Adipocyte (in vitro differentiated cells): Measurements from ENCODE around the gene TMEM38B.
A peak's percentile ranks its signal among the peaks of the same experiment; 100 is the strongest.

Experiments
- DNase-seq: peaks from one replicate; pipeline ENCODE4 v3.0.0-alpha.2; 2015; ENCODE audit warnings: low read depth
- H3K27me3 ChIP-seq: replicated peaks from 2 replicates; pipeline ENCODE4 v1.7.0; 2013; ENCODE audit warnings: mild to moderate bottlenecking, low read length, moderate library complexity; ENCODE audit not compliant: control insufficient read depth, insufficient read depth
- H3K36me3 ChIP-seq: 2 replicates; pipeline ENCODE4 v1.7.0; 2013; ENCODE audit warnings: low read length, mild to moderate bottlenecking, moderate library complexity; ENCODE audit not compliant: control insufficient read depth, insufficient read depth, severe bottlenecking
- H3K4me1 ChIP-seq: 2 replicates; pipeline ENCODE4 v1.7.0; 2013; ENCODE audit warnings: mild to moderate bottlenecking, low read length, moderate library complexity; ENCODE audit not compliant: control insufficient read depth, insufficient read depth
- H3K4me3 ChIP-seq: 2 replicates; pipeline ENCODE4 v1.7.0; 2013; ENCODE audit warnings: mild to moderate bottlenecking, low read length, moderate library complexity
- H3K9ac ChIP-seq: 2 replicates; pipeline ENCODE4 v1.7.0; 2013; ENCODE audit warnings: mild to moderate bottlenecking, low read length, moderate library complexity
- H3K9me3 ChIP-seq: 2 replicates; pipeline ENCODE4 v1.7.0; 2013; ENCODE audit warnings: mild to moderate bottlenecking, low read length, moderate library complexity; ENCODE audit not compliant: control insufficient read depth

TMEM38B gene, protein sequence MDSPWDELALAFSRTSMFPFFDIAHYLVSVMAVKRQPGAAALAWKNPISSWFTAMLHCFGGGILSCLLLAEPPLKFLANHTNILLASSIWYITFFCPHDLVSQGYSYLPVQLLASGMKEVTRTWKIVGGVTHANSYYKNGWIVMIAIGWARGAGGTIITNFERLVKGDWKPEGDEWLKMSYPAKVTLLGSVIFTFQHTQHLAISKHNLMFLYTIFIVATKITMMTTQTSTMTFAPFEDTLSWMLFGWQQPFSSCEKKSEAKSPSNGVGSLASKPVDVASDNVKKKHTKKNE

DNA sequence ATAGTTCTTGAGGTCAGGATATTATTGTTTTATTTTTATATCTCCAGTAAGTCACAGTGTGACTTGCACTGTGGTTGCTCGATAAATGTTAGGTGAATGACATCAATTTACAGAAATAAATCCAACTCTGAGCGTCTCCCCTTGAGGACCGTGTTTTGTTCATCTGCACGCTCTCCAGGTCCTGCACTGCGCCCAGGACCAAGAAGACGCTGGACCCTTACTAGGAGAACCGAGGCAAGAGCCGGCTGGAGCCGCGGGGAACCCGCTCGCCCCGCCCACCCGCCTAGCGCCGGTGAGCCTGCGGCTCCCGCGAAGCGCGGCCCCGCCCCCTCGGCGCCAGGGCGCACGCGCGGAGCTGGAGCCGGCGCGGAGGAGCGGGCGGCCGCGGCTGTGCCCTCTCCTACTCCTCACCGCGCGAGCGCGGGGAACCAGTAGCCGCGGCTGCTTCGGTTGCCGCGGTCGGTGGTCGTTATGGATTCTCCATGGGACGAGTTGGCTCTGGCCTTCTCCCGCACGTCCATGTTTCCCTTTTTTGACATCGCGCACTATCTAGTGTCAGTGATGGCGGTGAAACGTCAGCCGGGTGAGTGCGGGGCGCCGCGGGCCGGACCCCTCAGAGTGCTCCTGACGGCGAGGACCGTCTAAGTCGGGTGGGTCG is at the start of gene TMEM38B:
Gene TMEM38B (plus strand): TSS at position 352 of the 658 bp plus-strand sequence. CDS start 120 bp downstream, at position 472.
- H3K9ac ChIP-seq, result peak within 1 kb of the TSS; percentile 36
- no peaks in the 10 kb centered on the region for H3K36me3 ChIP-seq
- DNase-seq, result peak; percentile 92
- peaks cover 13% of the 10 kb centered on the region for H3K4me1 ChIP-seq
- H3K4me3 ChIP-seq, result peak within 1 kb of the TSS; percentile 80
- no peaks in the 10 kb centered on the region for H3K9me3 ChIP-seq
- H3K27me3 ChIP-seq, result peaks cover 3% of the 10 kb centered on the region

DNA sequence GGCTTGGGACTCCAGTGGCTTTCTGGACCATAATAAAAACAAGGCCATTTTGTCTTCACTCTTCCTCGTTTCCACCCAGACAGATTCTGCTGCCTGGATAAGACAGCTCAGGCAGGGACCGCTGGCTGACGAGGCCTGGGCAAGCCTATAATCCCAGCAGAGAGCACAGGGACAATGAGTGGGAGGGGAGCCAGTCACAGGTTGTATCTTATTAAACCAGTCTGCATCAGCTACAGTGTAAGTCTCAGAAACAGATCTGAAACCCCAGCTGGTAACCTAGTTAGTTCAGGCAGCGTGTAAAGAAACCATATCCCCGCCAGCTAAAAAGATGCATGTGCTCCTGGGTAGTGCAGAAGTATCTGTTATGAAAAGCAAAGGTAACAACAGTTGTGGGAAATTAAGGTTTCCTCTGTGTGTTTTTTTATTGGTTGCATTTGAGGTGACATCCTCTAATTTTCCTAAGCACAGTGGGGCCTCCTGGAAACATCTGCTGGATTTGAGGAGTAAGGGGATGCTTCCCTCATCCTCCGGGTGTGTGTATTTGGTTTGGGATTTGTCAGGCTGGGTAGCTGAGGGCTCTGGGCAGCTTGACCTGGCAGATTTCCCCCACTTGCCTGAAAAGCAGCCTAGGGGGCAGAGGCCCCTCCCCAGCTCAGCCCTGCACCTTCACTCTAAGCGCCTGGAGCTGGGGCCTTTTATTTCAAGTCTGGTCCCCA is 47.3 kb upstream of the TMEM38B start:
- Histone ChIP-seq H3K4me1 (peaks cover 12% of the 10 kb centered on the region), H3K9ac (no peak overlapping the region), H3K36me3 (no peaks in the 10 kb centered on the region), H3K9me3 (no peaks in the 10 kb centered on the region), H3K27me3 (no peaks in the 10 kb centered on the region), H3K4me3 (no peak overlapping the region)
- no peak for DNase-seq

DNA sequence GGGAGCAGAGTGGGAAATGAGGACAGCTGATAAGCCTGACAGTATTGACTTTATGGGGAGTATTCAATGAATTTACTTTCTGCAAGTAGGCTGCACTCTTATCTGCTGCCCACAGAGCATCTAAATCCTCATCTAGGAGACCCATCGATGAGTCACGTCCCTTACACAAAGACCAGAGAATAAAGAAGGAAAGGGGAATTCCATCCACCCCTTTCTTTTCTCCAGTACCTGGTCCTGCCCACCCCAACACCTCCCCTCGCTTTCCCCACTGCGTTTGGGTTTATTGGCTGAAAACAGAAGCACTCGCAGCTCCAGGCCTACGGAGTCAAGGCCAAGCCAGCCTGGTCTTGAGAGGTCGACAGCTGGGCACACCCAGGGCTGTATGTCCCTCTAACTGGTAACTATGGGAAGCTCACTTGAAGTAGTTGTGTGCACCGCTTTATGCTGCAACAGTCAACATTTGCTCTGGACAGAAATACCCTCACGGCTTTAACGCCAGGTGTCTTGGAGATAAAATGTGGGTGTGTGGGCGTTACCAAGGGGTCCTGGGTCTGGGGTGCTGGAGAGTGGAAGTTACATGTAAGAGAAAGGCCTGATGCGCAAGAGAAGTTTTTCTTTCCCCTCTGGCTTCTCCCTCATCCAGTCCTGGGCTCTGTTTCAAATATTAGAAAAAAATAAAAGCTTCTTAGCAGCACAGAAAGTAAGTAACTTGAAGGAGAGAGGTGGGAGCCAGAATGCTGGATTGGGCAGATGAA is 46.6 kb upstream of the TMEM38B start:
- no peaks in the 10 kb centered on the region for H3K9me3 ChIP-seq
- no peaks in the 10 kb centered on the region for H3K27me3 ChIP-seq
- peaks cover 12% of the 10 kb centered on the region for H3K4me1 ChIP-seq
- no peak for DNase-seq
- H3K4me3 ChIP-seq, result no peak overlapping the region
- H3K9ac ChIP-seq, result no peak overlapping the region
- no peaks in the 10 kb centered on the region for H3K36me3 ChIP-seq

DNA sequence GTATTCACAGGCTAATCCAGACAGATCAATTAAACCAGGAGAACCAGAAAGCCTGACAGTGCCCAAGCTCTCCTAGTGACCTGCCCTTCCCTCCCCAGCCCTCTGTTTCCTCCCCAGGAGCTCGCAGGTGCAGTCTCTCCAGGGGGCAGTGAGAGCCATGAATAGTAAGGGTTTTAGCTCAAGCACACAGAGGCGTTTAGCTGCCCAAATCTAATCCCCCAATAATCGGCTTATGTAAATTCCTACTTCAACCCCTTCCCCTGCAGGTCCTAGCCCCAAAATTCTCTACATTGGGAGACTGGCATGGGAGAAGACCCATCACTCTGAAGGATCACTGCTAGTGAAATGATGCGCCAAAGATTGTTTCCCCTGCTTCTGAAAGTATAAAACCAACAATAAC is 42.5 kb upstream of the TMEM38B start:
- H3K27me3 ChIP-seq, result peaks cover 21% of the 10 kb centered on the region
- H3K36me3 ChIP-seq, result no peaks in the 10 kb centered on the region
- H3K4me1 ChIP-seq, result peaks cover 17% of the 10 kb centered on the region
- H3K9ac ChIP-seq, result no peak overlapping the region
- no peaks in the 10 kb centered on the region for H3K9me3 ChIP-seq
- H3K4me3 ChIP-seq, result no peak overlapping the region
- no peak for DNase-seq

DNA sequence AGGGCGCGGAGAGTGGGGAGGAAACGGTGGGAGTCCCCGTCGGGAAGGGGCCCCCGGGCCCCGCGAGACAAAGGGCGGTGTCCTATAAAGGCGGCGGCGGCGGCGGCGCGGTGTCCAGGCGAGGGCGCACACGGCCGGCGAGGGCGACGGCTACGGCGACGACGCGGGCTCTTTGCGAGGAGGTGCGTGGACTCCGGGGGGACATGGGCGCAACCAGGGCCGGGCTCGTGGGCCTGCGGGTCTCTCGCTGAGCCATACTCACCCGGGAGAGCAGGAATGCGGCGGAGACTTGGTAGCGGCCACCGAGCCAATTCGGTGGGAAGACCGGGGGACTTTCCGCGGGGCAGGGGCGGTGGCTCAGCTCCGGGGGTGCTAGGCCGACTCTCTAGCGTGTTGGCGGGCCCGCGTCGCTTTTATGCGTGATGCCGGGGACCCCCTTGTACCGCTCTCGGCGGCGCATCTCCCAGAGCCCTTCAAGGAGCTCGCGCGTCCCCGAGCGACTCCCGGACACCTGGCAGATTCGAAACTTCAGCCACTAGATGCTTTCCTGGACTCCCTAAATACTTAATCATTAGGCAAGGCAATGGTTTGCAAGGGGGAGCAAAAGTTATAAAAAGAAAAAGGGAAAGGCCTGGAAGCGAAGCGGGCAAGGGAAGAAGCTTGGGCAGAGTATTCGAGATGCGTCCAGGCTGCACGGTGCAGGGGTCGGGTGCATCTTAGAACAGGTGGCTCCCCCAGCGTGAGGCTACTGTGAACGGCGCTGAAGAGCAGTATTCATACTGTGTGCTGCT is 38.0 kb upstream of the TMEM38B start:
- DNase-seq, result peak; percentile 55
- no peak overlapping the region for H3K9ac ChIP-seq

DNA sequence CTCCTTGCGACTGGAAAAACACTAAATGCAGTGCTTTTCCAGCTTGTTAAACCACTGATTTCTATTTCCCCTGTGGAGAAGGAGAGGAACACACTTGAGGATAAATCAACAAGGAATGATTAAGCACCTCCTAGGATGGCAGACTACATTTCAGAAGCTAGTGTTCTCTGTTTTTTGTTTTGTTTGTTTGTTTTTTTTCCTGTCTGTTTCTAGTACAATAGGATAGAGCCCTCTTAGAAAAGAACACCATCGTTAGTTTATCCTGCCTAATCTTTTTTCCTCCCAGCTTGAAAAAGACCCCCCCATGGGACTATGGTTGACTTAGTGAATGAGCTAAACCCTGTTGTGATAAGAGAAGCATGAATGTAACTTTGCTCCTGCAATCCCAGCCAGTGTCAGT is 36.0 kb upstream of the TMEM38B start:
- peaks cover 30% of the 10 kb centered on the region for H3K27me3 ChIP-seq
- no peaks in the 10 kb centered on the region for H3K9me3 ChIP-seq
- H3K36me3 ChIP-seq, result no peaks in the 10 kb centered on the region
- H3K9ac ChIP-seq, result no peak overlapping the region
- peaks cover 5% of the 10 kb centered on the region for H3K4me1 ChIP-seq
- no peak overlapping the region for H3K4me3 ChIP-seq
- no peak for DNase-seq

More for the DNA sequence above, 38.0 kb upstream of the TMEM38B start:
- Histone ChIP-seq H3K4me3 (peak overlapping the region; percentile 76), H3K9me3 (no peaks in the 10 kb centered on the region), H3K36me3 (no peaks in the 10 kb centered on the region), H3K27me3 (peaks cover 30% of the 10 kb centered on the region), H3K4me1 (peaks cover 5% of the 10 kb centered on the region)

DNA sequence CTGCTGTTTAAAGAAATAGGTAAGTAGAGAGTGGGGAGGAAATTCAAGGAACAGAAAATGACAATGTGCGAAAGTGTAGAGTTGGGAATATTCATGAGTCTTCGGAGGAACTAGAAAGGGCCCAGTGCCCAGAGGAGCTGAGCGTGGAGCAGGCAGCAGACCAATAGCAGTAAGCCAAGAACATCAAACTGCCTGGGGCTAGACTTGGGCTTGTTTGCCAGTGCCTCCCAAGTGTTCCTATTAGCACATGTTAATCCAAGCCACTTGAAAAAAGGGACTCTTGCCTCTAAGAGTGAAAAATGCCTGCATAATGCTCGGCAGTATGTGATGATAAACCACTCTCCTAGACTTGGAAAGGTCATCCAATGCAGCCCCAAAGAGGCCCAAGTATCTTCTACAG is 33.3 kb upstream of the TMEM38B start:
- no peak overlapping the region for H3K4me3 ChIP-seq
- DNase-seq, result no peak
- peaks cover 5% of the 10 kb centered on the region for H3K4me1 ChIP-seq
- peaks cover 15% of the 10 kb centered on the region for H3K27me3 ChIP-seq
- H3K9ac ChIP-seq, result no peak overlapping the region
- no peaks in the 10 kb centered on the region for H3K36me3 ChIP-seq
- no peaks in the 10 kb centered on the region for H3K9me3 ChIP-seq

DNA sequence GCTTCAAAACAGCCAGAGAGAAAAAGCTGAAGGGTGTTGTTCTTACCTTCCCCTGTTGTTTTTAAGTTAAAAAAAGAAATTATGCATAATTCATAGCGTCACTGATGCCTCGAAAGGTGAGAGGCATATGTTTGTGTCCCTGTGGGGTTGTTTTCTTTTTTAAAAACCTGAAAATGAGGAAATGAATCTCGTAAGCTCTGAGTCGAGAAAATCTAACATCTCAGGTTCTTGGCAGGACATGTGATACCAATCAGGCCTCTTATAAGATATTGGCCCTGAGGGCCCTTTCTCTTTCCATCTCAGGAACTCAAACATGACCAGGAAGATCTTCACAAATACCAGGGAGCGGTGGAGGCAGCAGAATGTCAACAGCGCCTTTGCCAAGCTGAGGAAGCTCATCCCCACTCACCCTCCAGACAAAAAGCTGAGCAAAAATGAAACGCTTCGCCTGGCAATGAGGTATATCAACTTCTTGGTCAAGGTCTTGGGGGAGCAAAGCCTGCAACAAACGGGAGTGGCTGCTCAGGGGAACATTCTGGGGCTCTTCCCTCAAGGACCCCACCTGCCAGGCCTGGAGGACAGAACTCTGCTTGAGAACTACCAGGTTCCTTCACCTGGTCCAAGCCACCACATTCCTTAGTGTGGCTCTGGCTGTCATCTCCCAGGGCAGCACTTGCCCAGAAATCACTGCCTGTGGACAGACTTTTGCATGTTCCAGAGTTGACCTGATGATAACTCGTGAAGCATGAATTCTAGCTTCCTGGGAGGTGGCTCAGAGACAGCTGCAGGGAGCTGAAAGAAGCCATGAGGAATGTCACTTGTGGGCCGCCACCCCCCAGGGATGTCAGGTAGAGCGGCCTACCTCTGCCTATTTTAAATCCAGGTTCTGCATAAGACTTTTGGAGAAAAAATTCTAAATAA is 31.9 kb upstream of the TMEM38B start, which contains the start of gene TAL2:
Gene TAL2 (plus strand): TSS at position 274 of the 921 bp plus-strand sequence. CDS start 40 bp downstream, at position 314.
- DNase-seq, result no peak
- Histone ChIP-seq H3K4me3 (no peak within 1 kb of the TSS), H3K36me3 (no peaks in the 10 kb centered on the region), H3K4me1 (no peaks in the 10 kb centered on the region), H3K9me3 (no peaks in the 10 kb centered on the region), H3K27me3 (peaks cover 2% of the 10 kb centered on the region), H3K9ac (no peak within 1 kb of the TSS)

DNA sequence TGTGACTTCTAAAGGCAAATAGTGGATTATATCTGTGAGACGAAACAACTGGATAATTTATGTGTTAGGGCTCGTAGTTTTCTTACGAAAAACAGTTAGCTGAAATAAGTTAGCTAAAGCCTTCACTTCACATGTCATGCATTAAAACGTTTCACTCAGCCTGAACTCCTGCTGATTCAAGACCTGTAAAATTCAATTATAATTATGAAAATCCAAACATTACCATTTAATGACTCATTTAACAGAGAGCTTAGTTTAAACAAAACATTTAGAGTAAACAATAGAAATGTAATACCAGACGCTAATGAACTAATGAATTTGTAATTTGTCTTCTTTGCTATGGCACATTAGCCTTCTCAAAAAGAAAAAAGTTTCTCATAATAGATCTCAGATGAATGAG is 30.4 kb upstream of the TMEM38B start:
- no peaks in the 10 kb centered on the region for H3K4me1 ChIP-seq
- H3K36me3 ChIP-seq, result no peaks in the 10 kb centered on the region
- no peaks in the 10 kb centered on the region for H3K27me3 ChIP-seq
- H3K9ac ChIP-seq, result no peak overlapping the region
- DNase-seq, result no peak
- no peaks in the 10 kb centered on the region for H3K9me3 ChIP-seq
- H3K4me3 ChIP-seq, result no peak overlapping the region

DNA sequence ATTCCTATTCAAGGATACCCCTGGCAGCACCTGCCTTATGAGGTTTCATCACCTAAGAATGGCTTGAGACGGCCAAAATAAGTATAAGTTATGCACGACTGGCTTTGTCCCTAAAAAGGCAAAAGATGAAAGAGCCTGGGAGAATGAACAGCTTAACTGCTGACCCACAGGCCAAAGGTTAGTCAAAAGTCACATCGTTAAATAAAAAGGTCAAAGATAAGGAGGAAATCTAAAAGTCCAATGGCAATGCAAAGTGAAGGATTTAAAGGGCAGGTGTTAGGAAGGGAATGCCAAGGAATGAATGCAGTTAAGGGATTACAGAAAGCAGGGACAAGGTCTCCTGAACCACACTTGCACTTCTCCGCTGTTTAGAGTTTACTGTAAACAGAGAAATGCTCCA is 26.5 kb upstream of the TMEM38B start:
- Histone ChIP-seq H3K36me3 (no peaks in the 10 kb centered on the region), H3K4me1 (no peaks in the 10 kb centered on the region), H3K9me3 (no peaks in the 10 kb centered on the region), H3K9ac (no peak overlapping the region), H3K4me3 (no peak overlapping the region), H3K27me3 (no peaks in the 10 kb centered on the region)
- no peak for DNase-seq
